ENCODE measurements around the gene ACOT7.

GRCh38 chr1:6261615-6261995 is 132.0 kb downstream of the ACOT7 start:
- no peak for TF ChIP-seq EZH2 (IDR thresholded peaks at IDR 0.05)
- no peak for TF ChIP-seq POLR2AphosphoS5 (IDR thresholded peaks at IDR 0.05; ENCODE audit: borderline replicate concordance, low read depth, low read length)
- no peak for TF ChIP-seq FOXP2 (optimal IDR thresholded peaks at IDR 0.05; ENCODE audit: control extremely low read depth, extremely low read length, insufficient read depth)
